Renal pelvis (tissue), 4 donors: ENCODE data around the gene STK38. TPM values are rescaled to one million over a fixed set of nuclear protein-coding genes. Genes with fewer than 3 reads are reported as not detected.

ENCODE experiments used
- DNase-seq: peaks from one replicate; pipeline ENCODE4 v3.0.0-alpha.2; 2013
- polyA plus RNA-seq, 3 donors: library from polyadenylated mRNA; unstranded; fragments of 120-200 nt; gene quantifications; one replicate each; pipeline ENCODE4 v1.2.1, GENCODE V29; 2013; ENCODE audit not compliant: insufficient read length in 3 of 3

The STK38 gene
- polyA plus RNA-seq, 3 donors: 48.5 to 61.7 (median 52.8) TPM

DNA sequence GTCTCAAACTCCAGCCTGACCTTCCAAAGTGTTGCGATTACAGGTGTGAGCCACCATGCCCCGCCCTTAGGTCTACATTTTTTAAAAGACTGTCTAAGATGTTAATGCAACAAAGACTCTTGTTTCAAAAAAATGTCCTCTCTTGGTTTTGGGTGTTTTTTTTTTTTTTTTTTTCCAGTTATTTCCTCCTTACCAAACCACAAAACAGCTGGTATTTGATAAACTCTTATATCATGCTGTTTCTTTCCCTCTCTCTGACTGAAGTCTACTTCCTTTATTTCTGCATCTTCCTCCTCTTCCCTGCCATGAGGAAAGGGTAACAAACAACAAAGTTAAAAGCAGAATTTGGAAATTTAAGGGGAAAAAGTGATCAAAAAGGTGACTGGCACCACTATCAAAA, 21.2 kb downstream of the STK38 start:
- DNase-seq: no peak

DNA sequence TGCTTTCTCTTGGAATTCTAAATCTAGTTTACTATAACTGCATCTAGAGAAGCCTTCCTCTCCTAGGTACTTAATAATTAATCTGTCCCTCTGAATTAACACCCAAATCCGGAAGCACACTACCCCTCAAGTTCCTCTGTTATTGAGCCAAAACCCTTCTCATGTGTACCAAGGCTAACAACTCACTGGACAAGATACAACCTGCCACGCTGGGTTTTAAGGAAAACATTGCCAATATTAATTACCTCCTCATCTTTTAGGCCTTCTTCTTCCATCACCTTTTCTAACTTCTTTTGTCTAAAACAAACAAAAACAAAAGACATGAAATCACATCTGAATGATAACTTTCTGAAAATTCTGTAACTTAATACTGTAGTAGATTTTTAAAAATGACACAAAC, 21.9 kb downstream of the STK38 start:
- DNase-seq: no peak

GRCh38 chr6:36524871-36525270, 22.4 kb downstream of the STK38 start:
- no peak for DNase-seq

GRCh38 chr6:36523936-36524499, 23.3 kb downstream of the STK38 start:
- DNase-seq: no peak

DNA sequence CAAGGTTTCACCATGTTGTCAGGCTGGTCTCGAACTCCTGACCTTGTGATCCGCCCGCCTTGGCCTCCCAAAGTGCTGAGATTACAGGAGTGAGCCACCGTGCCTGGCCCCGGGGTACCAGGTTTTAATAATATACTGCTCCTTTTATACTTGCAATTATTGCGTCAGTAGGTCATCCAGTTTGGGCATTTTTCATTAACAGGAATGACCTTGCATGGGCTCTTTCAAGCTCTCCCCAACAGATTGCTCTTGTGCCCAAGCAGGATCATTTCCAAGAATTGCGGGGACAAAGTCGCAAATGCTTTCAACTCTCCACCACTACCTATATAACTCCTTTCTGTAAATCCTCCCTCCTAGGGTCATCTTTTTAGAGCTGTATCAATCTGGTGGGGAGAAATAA, 23.8 kb downstream of the STK38 start:
- DNase-seq: no peak

GRCh38 chr6:36519352-36519751, 27.9 kb downstream of the STK38 start:
- DNase-seq: no peak

DNA sequence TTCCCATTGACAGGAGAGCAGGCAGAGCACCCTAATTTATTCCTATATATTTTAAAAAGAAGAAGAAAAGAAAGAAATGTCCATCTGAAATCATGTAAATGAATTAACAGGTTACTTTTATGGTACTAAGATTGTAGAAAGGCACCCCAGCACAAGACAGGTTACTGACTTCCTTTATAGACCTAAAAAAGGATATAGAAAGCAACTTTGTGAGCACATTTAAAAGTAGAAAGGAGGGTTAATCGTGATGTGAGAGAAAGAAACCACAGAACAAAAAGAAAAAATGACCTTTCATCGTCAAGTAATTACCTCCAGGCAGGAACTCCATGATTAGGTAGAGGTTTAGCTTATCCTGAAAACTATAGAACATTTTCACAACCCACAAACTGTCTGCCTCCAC, 29.9 kb downstream of the STK38 start:
- no peak for DNase-seq

DNA sequence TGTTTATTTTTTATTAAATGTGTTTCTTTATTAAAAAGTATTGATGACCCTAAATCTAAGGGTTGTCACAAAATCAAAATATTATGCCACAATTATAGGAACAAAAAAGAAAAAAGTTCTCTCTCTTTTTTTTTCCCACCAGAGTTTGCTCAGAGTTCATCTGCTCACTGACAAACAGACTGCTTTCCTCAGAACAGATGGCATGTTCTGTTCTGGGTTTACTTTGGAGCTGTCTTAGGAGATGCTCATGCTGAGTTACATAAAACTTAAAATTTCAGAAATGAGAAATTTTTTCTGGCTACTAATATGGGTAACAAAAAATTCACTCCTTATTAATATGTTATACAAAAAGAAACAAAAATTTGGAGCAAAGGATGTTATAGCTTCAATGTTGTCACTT, 30.3 kb downstream of the STK38 start:
- DNase-seq: no peak

DNA sequence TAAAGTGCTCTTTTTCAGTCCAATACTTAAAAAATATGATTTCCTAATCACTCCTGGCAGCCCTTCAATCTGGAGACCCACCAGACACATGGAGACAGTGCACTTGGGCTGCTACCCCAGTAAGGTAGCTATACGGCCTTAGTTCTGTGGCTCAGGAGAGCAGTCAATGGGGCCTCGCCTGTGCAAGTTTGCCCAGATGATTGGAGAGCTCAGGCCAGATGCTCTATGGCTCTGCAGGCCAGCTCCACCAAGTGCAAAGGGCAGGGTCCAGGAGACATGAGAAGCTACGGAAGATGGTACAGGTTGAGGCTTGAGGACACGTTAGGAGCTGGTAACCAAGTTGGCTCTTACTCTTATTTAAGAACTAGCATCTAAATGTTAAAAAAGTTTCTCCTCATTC, 30.7 kb downstream of the STK38 start:
- no peak for DNase-seq

GRCh38 chr6:36515844-36516243, 31.4 kb downstream of the STK38 start:
- no peak for DNase-seq

- peak; percentile 3 for DNase-seq
These were observed 32.5 kb downstream of the STK38 start for GRCh38 chr6:36514554-36515456.

- no peak for DNase-seq
These were observed 36.9 kb downstream of the STK38 start for GRCh38 chr6:36510365-36510764.

GRCh38 chr6:36508532-36508931, 38.7 kb downstream of the STK38 start:
- no peak for DNase-seq

GRCh38 chr6:36506611-36507010, 40.7 kb downstream of the STK38 start:
- DNase-seq: peak; percentile 28

GRCh38 chr6:36505744-36506534, 41.3 kb downstream of the STK38 start:
- DNase-seq: no peak

DNA sequence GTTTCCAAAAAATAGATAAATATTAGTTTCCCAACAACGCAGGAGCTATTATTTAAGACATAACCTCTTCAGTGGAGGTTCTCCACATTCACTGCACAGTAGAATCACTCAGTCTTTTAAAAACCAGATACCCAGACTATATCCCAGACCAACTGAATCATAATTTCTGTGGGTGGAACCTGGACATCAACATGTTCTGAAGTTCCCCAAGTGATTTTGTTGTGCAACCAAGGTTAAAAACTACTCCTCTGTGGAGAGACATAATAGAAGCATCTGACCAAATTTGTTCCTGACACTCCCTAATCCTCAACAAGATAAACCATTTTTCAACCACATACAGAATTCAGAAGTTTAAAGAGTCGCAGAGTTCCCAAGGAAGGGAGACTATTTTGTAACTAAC, 42.3 kb downstream of the STK38 start:
- no peak for DNase-seq

DNA sequence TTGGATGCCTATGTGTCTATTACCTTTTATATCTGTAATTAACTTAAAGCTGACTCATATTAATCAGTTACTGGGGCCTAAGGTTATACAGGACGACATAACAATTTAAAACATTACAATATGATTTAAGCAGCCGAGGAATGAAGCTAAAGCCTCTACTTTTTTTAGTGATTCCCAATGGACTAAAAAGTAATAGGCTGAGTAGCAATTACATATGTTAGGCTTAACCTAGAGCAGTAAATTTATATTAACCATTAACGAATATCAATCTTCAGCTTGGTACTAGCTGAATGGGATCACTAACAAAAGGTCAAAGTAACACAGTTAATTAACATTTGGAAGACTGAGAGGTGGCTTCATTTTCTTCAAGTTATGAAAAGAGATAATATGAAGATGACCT, 43.1 kb downstream of the STK38 start:
- no peak for DNase-seq

GRCh38 chr6:36501686-36502085, 45.6 kb downstream of the STK38 start:
- peak; percentile 3 for DNase-seq

GRCh38 chr6:36499918-36500317, 47.4 kb downstream of the STK38 start:
- DNase-seq: no peak

DNA sequence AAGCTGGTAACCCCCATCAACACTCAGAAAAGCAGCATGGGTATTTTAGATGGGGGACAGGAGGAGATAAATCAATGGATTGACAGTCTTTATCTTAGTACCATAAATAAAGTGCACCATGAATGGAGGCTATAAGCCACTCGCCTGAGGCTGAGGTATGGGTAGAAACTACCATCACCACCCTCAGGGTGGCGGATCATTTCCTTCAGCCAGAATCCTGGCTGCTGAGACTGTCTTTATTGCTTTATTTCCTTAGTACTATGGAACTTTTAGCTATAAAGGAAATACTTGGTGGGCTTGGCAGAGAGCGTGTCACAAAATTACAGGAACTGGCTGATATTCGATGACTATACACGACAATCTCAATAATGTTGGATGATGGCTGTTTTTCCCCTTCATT, 52.2 kb downstream of the STK38 start:
- no peak for DNase-seq

DNA sequence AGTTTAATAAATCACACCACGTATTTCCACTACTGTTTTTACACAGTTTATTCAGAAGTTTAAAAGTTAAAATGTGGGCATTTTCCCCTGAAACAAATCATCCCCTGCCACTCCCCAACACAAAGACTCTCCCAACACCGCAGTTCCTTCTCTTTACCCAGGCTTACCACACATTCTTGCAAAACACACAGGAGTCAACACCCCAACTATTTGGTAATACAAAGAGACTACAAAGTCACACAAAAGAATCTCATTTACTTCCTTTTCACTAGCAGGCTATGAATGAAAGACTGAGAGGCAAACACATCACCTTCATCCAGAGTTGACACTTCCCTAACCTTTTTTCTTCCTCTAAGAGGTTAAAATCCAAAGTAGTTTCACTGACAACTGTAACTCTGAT, 53.4 kb downstream of the STK38 start:
- DNase-seq: no peak

- no peak for DNase-seq
These were observed 54.0 kb downstream of the STK38 start for GRCh38 chr6:36493319-36493718.

- DNase-seq: no peak
These were observed 54.7 kb downstream of the STK38 start for GRCh38 chr6:36492621-36493020.
